HCT116 (cell line): ENCODE data around the gene DMD. TPM values are rescaled to one million over a fixed set of nuclear protein-coding genes. Genes with fewer than 3 reads are reported as not detected.

Experiments used
- ATAC-seq: fragments of 200-7000 bp; cut with Tn5 transposase; 2 replicates; pipeline ENCODE4 v1.9.1; 2020; ENCODE audit warnings: mild to moderate bottlenecking, moderate library complexity
- BruUV-seq: library from RNA; stranded (reverse); fragments of 400-500 nt; replicated peaks from 2 replicates; lab custom pipeline; 2021; lab: Mats Ljungman, UMichigan
- CTCF ChIA-PET: fragments of 300-600 bp; sonication (Branson Sonifier 250); formaldehyde crosslinking; loops from one replicate; lab custom pipeline; 2021; ENCODE audit warnings: antibody characterized with exemption; lab: Charles Lee
- POLR2A ChIA-PET: fragments of 300-600, 350-600 bp; sonication (Branson Sonifier 250); formaldehyde crosslinking; loops from one replicate; lab custom pipeline; 2021; ENCODE audit warnings: antibody characterized with exemption; lab: Charles Lee
- RAD21 ChIA-PET, 2 experiments: fragments of 300-600 bp; sonication (Branson Sonifier 250); formaldehyde crosslinking; loops; one replicate each; lab custom pipeline; 2023; ENCODE audit warnings: low total read pairs in 2 of 2; ENCODE audit not compliant: uncharacterized antibody in 2 of 2, unreplicated experiment in 2 of 2, low non-redundant PET in 1 of 2; lab: Charles Lee
- DNase-seq: peaks from one replicate; pipeline ENCODE4 v3.0.0-alpha.2; 2010; ENCODE audit warnings: low read depth, low spot score
- H2AFZ ChIP-seq: fragments of 200-600 bp; shearing (Covaris generic), sonication (generic); 2 replicates; pipeline ENCODE4 v1.6.1; 2017; ENCODE audit warnings: low read depth, mixed run types, mixed read lengths, antibody characterized with exemption, low read length; ENCODE audit not compliant: poor library complexity, severe bottlenecking
- H3K27ac ChIP-seq: 2 replicates; pipeline ENCODE4 v1.5.1; 2012; ENCODE audit warnings: low read depth, low read length
- H3K27me3 ChIP-seq: fragments of 200-600 bp; sonication (generic); 2 replicates; pipeline ENCODE4 v1.6.1; 2016; ENCODE audit warnings: mixed run types, low read length, mixed read lengths; ENCODE audit not compliant: insufficient read depth
- H3K36me3 ChIP-seq, 2 experiments: fragments of 200-500 bp in 1 of 2; fragments of 200-600 bp in 1 of 2; sonication (Bioruptor generic) in 1 of 2; sonication (generic) in 1 of 2; 2 replicates each; pipeline versions ENCODE4 v1.5.1 to v1.6.1; 2014 to 2016; ENCODE audit warnings: low read length in 2 of 2, inconsistent platforms in 1 of 2, mixed read lengths in 1 of 2, mixed run types in 1 of 2; ENCODE audit not compliant: insufficient read depth in 2 of 2, control insufficient read depth in 1 of 2
- H3K4me1 ChIP-seq, 2 experiments: fragments of 200-600 bp in 1 of 2; sonication (generic) in 1 of 2; 2 replicates each; pipeline versions ENCODE4 v1.5.1 to v1.6.1; 2012 to 2017; ENCODE audit warnings: low read length in 2 of 2, inconsistent platforms in 1 of 2, mild to moderate bottlenecking in 1 of 2, mixed read lengths in 1 of 2, mixed run types in 1 of 2, moderate library complexity in 1 of 2; ENCODE audit not compliant: insufficient read depth in 2 of 2, control insufficient read depth in 1 of 2
- H3K4me2 ChIP-seq: fragments of 200-600 bp; sonication (generic); 2 replicates; pipeline ENCODE4 v1.6.1; 2017; ENCODE audit warnings: mixed run types, low read length, mixed read lengths
- H3K4me3 ChIP-seq, 2 experiments: fragments of 200-600 bp in 1 of 2; sonication (generic) in 1 of 2; replicated peaks in 1 of 2; 2 replicates each; pipeline ENCODE4 v1.5.1; 2011 to 2016; ENCODE audit warnings: low read length in 2 of 2, control low read depth in 1 of 2, low read depth in 1 of 2, mild to moderate bottlenecking in 1 of 2, mixed read lengths in 1 of 2, mixed run types in 1 of 2
- H3K79me2 ChIP-seq: fragments of 200-600 bp; sonication (generic); 2 replicates; pipeline ENCODE4 v1.6.1; 2017; ENCODE audit warnings: mild to moderate bottlenecking, mixed run types, low read length, moderate library complexity, mixed read lengths; ENCODE audit not compliant: insufficient read depth
- H3K9ac ChIP-seq: fragments of 200-600 bp; sonication (generic); 2 replicates; pipeline ENCODE4 v1.6.1; 2016; ENCODE audit warnings: low read length, mixed read lengths
- H3K9me2 ChIP-seq: fragments of 200-600 bp; sonication (generic), shearing (Covaris generic); 2 replicates; pipeline ENCODE4 v1.6.1; 2017; ENCODE audit warnings: mixed run types, mild to moderate bottlenecking, moderate library complexity; ENCODE audit not compliant: insufficient read depth
- H3K9me3 ChIP-seq, 2 experiments: fragments of 200-500 bp in 1 of 2; fragments of 200-600 bp in 1 of 2; sonication (Bioruptor generic) in 1 of 2; sonication (generic) in 1 of 2; 2 replicates each; pipeline ENCODE4 v1.6.1; 2014 to 2017; ENCODE audit warnings: low read length in 2 of 2, mixed read lengths in 2 of 2, inconsistent platforms in 1 of 2, low read depth in 1 of 2, mild to moderate bottlenecking in 1 of 2, mixed run types in 1 of 2, moderate library complexity in 1 of 2; ENCODE audit not compliant: control insufficient read depth in 1 of 2, insufficient read depth in 1 of 2
- H4K20me1 ChIP-seq: fragments of 200-600 bp; sonication (generic), shearing (Covaris generic); 2 replicates; pipeline ENCODE4 v1.6.1; 2017; ENCODE audit warnings: mixed run types, mild to moderate bottlenecking, moderate library complexity; ENCODE audit not compliant: insufficient read depth
- CBX3 ChIP-seq: IDR thresholded peaks from 2 replicates; pipeline ENCODE4 v1.6.1; 2012; ENCODE audit warnings: low read depth
- EGR1 ChIP-seq: IDR thresholded peaks from 2 replicates; pipeline ENCODE4 v1.6.1; 2012; ENCODE audit warnings: low read depth
- ELF1 ChIP-seq: IDR thresholded peaks from 2 replicates; pipeline ENCODE4 v1.6.1; 2012; ENCODE audit warnings: low read depth, borderline replicate concordance
- EZH2phosphoT487 ChIP-seq: fragments of 200-600 bp; IDR thresholded peaks from 2 replicates; pipeline ENCODE4 v1.6.1; 2018; ENCODE audit warnings: antibody characterized with exemption, borderline replicate concordance
- JUND ChIP-seq: IDR thresholded peaks from 2 replicates; pipeline ENCODE4 v1.6.1; 2012
- POLR2A ChIP-seq: IDR thresholded peaks from 2 replicates; pipeline ENCODE4 v1.7.0; 2011; ENCODE audit warnings: borderline replicate concordance; ENCODE audit not compliant: insufficient read depth, insufficient read length; ENCODE audit errors: extremely low read depth
- SIN3A ChIP-seq: IDR thresholded peaks from 2 replicates; pipeline ENCODE4 v1.6.1; 2012; ENCODE audit warnings: low read depth
- SP1 ChIP-seq: IDR thresholded peaks from 2 replicates; pipeline ENCODE4 v1.6.1; 2012; ENCODE audit warnings: low read depth
- YY1 ChIP-seq: IDR thresholded peaks from 2 replicates; pipeline ENCODE4 v1.6.1; 2011; ENCODE audit warnings: low read length, low read depth, moderate library complexity, mild to moderate bottlenecking; ENCODE audit not compliant: insufficient replicate concordance; ENCODE audit errors: extremely low read depth
- ZFX ChIP-seq: fragments of 450-650 bp; IDR thresholded peaks from 2 replicates; pipeline ENCODE4 v1.6.1; 2017
- ZNF274 ChIP-seq: fragments of 200-500 bp; sonication (Bioruptor generic); IDR thresholded peaks from 2 replicates; pipeline ENCODE4 v1.6.1; 2014; ENCODE audit warnings: mild to moderate bottlenecking, low read depth, low read length, inconsistent platforms
- intact Hi-C: fragments of 100-400 bp; cut with micrococcal nuclease; formaldehyde crosslinking; loops from 2 replicates; pipeline ENCODE4 v1.10.0; 2022
- total RNA-seq: library from RNA; stranded (reverse); gene quantifications from one replicate; pipeline ENCODE4 v1.2.1, GENCODE V29; 2021; ENCODE audit not compliant: unreplicated experiment
- TF ChIP-seq, protein P1 (sequence below), 3 experiments: fragments of 200-600 bp in 1 of 3; sonication (generic) in 1 of 3; IDR thresholded peaks in 2 of 3; conservative IDR thresholded peaks in 1 of 3; 2 replicates each; pipeline ENCODE4 v1.5.1; 2012 to 2017; ENCODE audit warnings: low read depth in 2 of 3, low read length in 2 of 3, antibody characterized with exemption in 1 of 3, borderline replicate concordance in 1 of 3, control low read depth in 1 of 3, mild to moderate bottlenecking in 1 of 3, mixed read lengths in 1 of 3, mixed run types in 1 of 3, moderate library complexity in 1 of 3; ENCODE audit not compliant: insufficient read depth in 1 of 3
- TF ChIP-seq, protein P2 (sequence below): IDR thresholded peaks from 2 replicates; pipeline ENCODE4 v1.6.1; 2012
- TF ChIP-seq, protein P3 (sequence below): IDR thresholded peaks from 2 replicates; pipeline ENCODE4 v1.6.1; 2012; ENCODE audit warnings: low read depth

The DMD gene
- total RNA-seq, 1 experiment from 2014 or later = 0.05 TPM

GRCh38 chrX:32614707-32615106 is 596.6 kb downstream of the DMD start:
- POLR2A ChIA-PET = no interaction called here
- CTCF ChIA-PET = no interaction called here
- no peak overlapping the region for H3K4me2 ChIP-seq
- H3K27me3 ChIP-seq = no peaks in the 10 kb centered on the region
- H3K79me2 ChIP-seq = no peaks in the 10 kb centered on the region
- H2AFZ ChIP-seq = no peak overlapping the region
- DNase-seq (no peak), ATAC-seq (no peak)
- no peaks in the 10 kb centered on the region for H3K4me1 ChIP-seq
- no peak overlapping the region for H3K27ac ChIP-seq
- H4K20me1 ChIP-seq = no peaks in the 10 kb centered on the region
- BruUV-seq = no TSS peak
- H3K36me3 ChIP-seq = no peaks in the 10 kb centered on the region
- no peak overlapping the region for H3K9ac ChIP-seq
- H3K9me2 ChIP-seq = no peaks in the 10 kb centered on the region
- RAD21 ChIA-PET = no interaction called here
- TF ChIP-seq, protein P1, sequence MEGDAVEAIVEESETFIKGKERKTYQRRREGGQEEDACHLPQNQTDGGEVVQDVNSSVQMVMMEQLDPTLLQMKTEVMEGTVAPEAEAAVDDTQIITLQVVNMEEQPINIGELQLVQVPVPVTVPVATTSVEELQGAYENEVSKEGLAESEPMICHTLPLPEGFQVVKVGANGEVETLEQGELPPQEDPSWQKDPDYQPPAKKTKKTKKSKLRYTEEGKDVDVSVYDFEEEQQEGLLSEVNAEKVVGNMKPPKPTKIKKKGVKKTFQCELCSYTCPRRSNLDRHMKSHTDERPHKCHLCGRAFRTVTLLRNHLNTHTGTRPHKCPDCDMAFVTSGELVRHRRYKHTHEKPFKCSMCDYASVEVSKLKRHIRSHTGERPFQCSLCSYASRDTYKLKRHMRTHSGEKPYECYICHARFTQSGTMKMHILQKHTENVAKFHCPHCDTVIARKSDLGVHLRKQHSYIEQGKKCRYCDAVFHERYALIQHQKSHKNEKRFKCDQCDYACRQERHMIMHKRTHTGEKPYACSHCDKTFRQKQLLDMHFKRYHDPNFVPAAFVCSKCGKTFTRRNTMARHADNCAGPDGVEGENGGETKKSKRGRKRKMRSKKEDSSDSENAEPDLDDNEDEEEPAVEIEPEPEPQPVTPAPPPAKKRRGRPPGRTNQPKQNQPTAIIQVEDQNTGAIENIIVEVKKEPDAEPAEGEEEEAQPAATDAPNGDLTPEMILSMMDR (IDR thresholded peaks at IDR 0.05 in 2 of 3, conservative IDR thresholded peaks at IDR 0.05 in 1 of 3; ENCODE audit: borderline replicate concordance in 1 of 3, insufficient read depth in 1 of 3, low read depth in 2 of 3, low read length in 2 of 3) = no peak
- no peak for TF ChIP-seq SP1
- no peak for TF ChIP-seq ZFX
- TF ChIP-seq, protein P2, sequence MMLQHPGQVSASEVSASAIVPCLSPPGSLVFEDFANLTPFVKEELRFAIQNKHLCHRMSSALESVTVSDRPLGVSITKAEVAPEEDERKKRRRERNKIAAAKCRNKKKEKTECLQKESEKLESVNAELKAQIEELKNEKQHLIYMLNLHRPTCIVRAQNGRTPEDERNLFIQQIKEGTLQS = no peak
- no peak for TF ChIP-seq EZH2phosphoT487
- TF ChIP-seq JUND = no peak
- no peak for TF ChIP-seq CBX3
- TF ChIP-seq ELF1 = no peak
- no peak for TF ChIP-seq POLR2A
- no peak for TF ChIP-seq EGR1
- no peak for TF ChIP-seq YY1
- no peak for TF ChIP-seq ZNF274
- TF ChIP-seq, protein P3, sequence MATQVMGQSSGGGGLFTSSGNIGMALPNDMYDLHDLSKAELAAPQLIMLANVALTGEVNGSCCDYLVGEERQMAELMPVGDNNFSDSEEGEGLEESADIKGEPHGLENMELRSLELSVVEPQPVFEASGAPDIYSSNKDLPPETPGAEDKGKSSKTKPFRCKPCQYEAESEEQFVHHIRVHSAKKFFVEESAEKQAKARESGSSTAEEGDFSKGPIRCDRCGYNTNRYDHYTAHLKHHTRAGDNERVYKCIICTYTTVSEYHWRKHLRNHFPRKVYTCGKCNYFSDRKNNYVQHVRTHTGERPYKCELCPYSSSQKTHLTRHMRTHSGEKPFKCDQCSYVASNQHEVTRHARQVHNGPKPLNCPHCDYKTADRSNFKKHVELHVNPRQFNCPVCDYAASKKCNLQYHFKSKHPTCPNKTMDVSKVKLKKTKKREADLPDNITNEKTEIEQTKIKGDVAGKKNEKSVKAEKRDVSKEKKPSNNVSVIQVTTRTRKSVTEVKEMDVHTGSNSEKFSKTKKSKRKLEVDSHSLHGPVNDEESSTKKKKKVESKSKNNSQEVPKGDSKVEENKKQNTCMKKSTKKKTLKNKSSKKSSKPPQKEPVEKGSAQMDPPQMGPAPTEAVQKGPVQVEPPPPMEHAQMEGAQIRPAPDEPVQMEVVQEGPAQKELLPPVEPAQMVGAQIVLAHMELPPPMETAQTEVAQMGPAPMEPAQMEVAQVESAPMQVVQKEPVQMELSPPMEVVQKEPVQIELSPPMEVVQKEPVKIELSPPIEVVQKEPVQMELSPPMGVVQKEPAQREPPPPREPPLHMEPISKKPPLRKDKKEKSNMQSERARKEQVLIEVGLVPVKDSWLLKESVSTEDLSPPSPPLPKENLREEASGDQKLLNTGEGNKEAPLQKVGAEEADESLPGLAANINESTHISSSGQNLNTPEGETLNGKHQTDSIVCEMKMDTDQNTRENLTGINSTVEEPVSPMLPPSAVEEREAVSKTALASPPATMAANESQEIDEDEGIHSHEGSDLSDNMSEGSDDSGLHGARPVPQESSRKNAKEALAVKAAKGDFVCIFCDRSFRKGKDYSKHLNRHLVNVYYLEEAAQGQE = no peak
- TF ChIP-seq SIN3A = no peak
- H3K9me3 ChIP-seq = no peaks in the 10 kb centered on the region
- H3K4me3 ChIP-seq = no peak overlapping the region
- intact Hi-C loops = no loop called here
